ENCODE data around the gene CETN1.

DNA sequence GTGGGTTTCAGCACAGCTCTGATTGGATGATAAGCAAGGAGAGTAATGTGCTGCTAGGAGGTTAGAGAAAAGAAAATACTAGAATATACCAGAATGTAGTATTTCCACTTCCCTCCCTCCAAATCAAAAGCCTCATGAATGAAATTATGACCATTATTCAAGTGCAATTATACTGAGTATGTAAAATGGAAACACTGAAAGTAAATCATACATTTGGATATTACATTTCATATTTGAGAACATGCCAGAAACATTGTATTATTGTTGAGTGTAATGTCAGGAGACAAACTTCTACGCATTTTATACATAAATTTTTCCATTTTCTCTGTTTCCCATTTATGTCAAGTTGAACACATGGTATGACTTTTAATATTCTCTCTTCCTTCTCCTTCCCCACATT, 942 bp upstream of the CETN1 start:
- TF ChIP-seq, protein P1, sequence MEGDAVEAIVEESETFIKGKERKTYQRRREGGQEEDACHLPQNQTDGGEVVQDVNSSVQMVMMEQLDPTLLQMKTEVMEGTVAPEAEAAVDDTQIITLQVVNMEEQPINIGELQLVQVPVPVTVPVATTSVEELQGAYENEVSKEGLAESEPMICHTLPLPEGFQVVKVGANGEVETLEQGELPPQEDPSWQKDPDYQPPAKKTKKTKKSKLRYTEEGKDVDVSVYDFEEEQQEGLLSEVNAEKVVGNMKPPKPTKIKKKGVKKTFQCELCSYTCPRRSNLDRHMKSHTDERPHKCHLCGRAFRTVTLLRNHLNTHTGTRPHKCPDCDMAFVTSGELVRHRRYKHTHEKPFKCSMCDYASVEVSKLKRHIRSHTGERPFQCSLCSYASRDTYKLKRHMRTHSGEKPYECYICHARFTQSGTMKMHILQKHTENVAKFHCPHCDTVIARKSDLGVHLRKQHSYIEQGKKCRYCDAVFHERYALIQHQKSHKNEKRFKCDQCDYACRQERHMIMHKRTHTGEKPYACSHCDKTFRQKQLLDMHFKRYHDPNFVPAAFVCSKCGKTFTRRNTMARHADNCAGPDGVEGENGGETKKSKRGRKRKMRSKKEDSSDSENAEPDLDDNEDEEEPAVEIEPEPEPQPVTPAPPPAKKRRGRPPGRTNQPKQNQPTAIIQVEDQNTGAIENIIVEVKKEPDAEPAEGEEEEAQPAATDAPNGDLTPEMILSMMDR (IDR thresholded peaks at IDR 0.05) = no peak
- TF ChIP-seq POLR2A (IDR thresholded peaks at IDR 0.05) = no peak
